Neural progenitor cell (in vitro differentiated cells): ENCODE measurements around the gene SEC61A1.

Experiments
- CTCF ChIP-seq: fragments of 200-600 bp; sonication (generic); IDR thresholded peaks from 2 replicates; pipeline ENCODE4 v1.5.1; 2017; ENCODE audit warnings: antibody characterized with exemption, mild to moderate bottlenecking
- EZH2 ChIP-seq: fragments of 200-600 bp; sonication (generic); IDR thresholded peaks from 2 replicates; pipeline ENCODE4 v1.6.1; 2017; ENCODE audit warnings: antibody characterized with exemption, mild to moderate bottlenecking, moderate library complexity

- TF ChIP-seq EZH2 (no peak), CTCF (no peak)
These were observed 36.9 kb downstream of the SEC61A1 start for GRCh38 chr3:128089135-128089534.
